WTC11 (cell line): ENCODE measurements around the gene METTL22.

ENCODE experiments used
- AFF4 ChIP-seq: sonication (generic); formaldehyde crosslinking; IDR thresholded peaks from 2 replicates; pipeline ENCODE4 v1.8.1; 2023; ENCODE audit warnings: mild to moderate bottlenecking, missing genetic modification reagents, borderline replicate concordance
- CTCF ChIP-seq: fragments of 200-600 bp; IDR thresholded peaks from 2 replicates; pipeline ENCODE4 v1.8.0; 2022; ENCODE audit warnings: antibody characterized with exemption
- E2F1 ChIP-seq: sonication (generic); formaldehyde crosslinking; IDR thresholded peaks from 2 replicates; pipeline ENCODE4 v1.8.0; 2022; ENCODE audit warnings: mild to moderate bottlenecking, missing genetic modification reagents
- ESRRA ChIP-seq: sonication (generic); formaldehyde crosslinking; IDR thresholded peaks from 2 replicates; pipeline ENCODE4 v1.8.1; 2022; ENCODE audit warnings: mild to moderate bottlenecking, missing genetic modification reagents, borderline replicate concordance
- MLX ChIP-seq: sonication (generic); formaldehyde crosslinking; IDR thresholded peaks from 2 replicates; pipeline ENCODE4 v1.8.1; 2023; ENCODE audit warnings: mild to moderate bottlenecking, missing genetic modification reagents, moderate library complexity
- NR3C1 ChIP-seq: sonication (generic); formaldehyde crosslinking; conservative IDR thresholded peaks from 2 replicates; pipeline ENCODE4 v1.8.1; 2023; ENCODE audit warnings: low read depth, mild to moderate bottlenecking, missing genetic modification reagents
- PREB ChIP-seq: sonication (generic); formaldehyde crosslinking; IDR thresholded peaks from 2 replicates; pipeline ENCODE4 v1.8.1; 2022; ENCODE audit warnings: mild to moderate bottlenecking, missing genetic modification reagents, moderate library complexity, borderline replicate concordance
- SP1 ChIP-seq: sonication (generic); formaldehyde crosslinking; conservative IDR thresholded peaks from 2 replicates; pipeline ENCODE4 v1.8.1; 2022; ENCODE audit warnings: missing genetic modification reagents
- TEAD4 ChIP-seq: sonication (generic); formaldehyde crosslinking; IDR thresholded peaks from 2 replicates; pipeline ENCODE4 v1.8.0; 2022; ENCODE audit warnings: mild to moderate bottlenecking, missing genetic modification reagents
- ZBTB43 ChIP-seq: sonication (generic); formaldehyde crosslinking; IDR thresholded peaks from 2 replicates; pipeline ENCODE4 v1.8.1; 2023; ENCODE audit warnings: mild to moderate bottlenecking, missing genetic modification reagents
- ZNF121 ChIP-seq: sonication (generic); formaldehyde crosslinking; IDR thresholded peaks from 2 replicates; pipeline ENCODE4 v1.8.0; 2023; ENCODE audit warnings: missing genetic modification reagents
- ZNF263 ChIP-seq: sonication (generic); formaldehyde crosslinking; IDR thresholded peaks from 2 replicates; pipeline ENCODE4 v1.8.1; 2022; ENCODE audit warnings: low read depth, mild to moderate bottlenecking, moderate library complexity, missing genetic modification reagents
- ZSCAN18 ChIP-seq: fragments of 250-450 bp; sonication (Bioruptor Pico); IDR thresholded peaks from 2 replicates; pipeline ENCODE4 v2.1.2; 2022; ENCODE audit warnings: mild to moderate bottlenecking, moderate library complexity

GRCh38 chr16:8623634-8624033 is 2.1 kb downstream of the METTL22 start:
- TF ChIP-seq CTCF (no peak), TEAD4 (CRISPR knock-in tag) (no peak), ESRRA (CRISPR knock-in tag) (no peak), SP1 (CRISPR knock-in tag) (no peak), AFF4 (CRISPR knock-in tag) (no peak), ZNF121 (CRISPR knock-in tag) (no peak), NR3C1 (CRISPR knock-in tag) (no peak), ZBTB43 (CRISPR knock-in tag) (no peak), MLX (no peak), ZSCAN18 (no peak), ZNF263 (CRISPR knock-in tag) (no peak), PREB (CRISPR knock-in tag) (no peak), E2F1 (CRISPR knock-in tag) (no peak)
